Activated T-cell treated with anti-CD3 and anti-CD28 coated beads, Interleukin-2, amount 50 U/mL, for 1 hour (primary cell): ENCODE measurements around the gene TOE1.

ENCODE experiments used
- DNase-seq: peaks from one replicate; pipeline ENCODE4 v3.0.0-alpha.2; 2020

TOE1 gene

DNA sequence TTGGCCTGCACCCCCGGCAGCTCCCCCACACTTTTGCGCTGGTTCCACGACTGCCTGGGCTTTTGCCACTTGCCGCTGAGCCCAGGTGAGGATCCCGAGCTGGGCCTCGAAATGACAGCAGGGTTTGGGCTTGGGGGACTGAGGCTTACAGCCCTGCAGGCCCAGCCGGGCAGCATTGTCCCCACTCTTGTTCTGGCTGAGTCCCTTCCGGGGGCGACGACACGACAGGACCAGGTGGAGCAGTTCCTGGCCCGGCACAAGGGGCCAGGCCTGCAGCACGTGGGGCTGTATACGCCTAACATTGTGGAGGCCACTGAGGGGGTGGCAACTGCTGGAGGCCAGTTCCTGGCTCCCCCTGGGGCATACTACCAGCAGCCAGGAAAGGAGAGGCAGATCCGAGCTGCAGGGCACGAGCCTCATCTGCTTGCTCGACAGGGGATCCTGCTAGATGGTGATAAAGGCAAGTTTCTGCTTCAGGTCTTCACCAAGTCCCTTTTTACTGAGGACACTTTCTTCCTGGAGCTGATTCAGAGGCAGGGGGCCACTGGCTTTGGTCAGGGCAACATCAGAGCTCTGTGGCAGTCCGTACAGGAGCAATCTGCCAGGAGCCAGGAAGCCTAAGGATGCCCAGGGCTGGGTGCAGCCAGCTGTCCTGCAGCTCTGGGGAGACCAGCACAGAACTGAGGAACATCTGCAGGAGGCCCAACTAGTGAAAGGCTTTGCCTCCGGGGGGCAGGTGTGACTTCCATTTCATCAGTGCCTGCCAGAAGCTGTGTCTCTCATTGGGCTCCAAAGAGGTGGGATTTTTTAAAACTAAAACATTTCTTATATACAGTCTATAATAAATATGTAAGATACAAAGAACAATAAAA is 12.1 kb upstream of the TOE1 start:
- no peak for DNase-seq

DNA sequence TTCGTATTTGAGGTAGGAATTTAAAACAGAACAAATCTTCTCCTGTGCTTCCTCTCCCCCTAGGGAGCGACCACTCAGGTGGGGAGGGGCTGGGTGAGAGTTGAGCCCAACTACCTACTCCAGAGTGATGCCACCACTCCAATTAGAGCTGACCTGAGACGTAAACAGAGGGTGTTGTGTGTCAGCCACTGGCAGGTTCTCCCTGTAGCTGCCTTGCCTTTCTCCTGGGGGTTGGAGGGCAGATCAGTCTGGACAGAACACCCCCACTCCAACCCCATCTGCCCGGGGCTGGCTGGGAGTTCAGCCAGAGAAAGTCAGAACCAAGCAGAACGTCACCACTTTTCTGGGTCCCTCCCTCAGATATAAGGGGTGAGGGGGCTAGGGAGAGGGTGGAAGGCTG is 11.3 kb upstream of the TOE1 start:
- DNase-seq: no peak

DNA sequence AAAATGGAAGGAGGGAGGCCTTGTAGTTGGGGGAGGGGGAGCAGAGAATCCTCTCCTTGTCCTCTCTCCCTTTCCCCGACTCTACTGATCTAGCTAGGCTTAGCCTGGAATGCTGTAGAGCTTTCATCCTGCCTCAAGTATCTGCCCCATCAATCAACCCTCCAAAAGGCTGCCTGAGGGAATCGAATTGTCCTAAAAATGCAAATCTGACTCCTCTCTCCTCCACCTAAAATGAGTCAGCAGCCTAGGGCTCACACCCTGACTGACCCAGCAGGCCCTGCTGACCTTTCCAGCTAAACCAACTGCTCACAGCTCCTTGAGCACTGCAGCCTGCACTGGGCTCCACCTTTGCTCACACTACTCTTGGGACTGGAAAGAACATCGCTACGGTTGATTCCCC is 10.5 kb upstream of the TOE1 start:
- DNase-seq: no peak

DNA sequence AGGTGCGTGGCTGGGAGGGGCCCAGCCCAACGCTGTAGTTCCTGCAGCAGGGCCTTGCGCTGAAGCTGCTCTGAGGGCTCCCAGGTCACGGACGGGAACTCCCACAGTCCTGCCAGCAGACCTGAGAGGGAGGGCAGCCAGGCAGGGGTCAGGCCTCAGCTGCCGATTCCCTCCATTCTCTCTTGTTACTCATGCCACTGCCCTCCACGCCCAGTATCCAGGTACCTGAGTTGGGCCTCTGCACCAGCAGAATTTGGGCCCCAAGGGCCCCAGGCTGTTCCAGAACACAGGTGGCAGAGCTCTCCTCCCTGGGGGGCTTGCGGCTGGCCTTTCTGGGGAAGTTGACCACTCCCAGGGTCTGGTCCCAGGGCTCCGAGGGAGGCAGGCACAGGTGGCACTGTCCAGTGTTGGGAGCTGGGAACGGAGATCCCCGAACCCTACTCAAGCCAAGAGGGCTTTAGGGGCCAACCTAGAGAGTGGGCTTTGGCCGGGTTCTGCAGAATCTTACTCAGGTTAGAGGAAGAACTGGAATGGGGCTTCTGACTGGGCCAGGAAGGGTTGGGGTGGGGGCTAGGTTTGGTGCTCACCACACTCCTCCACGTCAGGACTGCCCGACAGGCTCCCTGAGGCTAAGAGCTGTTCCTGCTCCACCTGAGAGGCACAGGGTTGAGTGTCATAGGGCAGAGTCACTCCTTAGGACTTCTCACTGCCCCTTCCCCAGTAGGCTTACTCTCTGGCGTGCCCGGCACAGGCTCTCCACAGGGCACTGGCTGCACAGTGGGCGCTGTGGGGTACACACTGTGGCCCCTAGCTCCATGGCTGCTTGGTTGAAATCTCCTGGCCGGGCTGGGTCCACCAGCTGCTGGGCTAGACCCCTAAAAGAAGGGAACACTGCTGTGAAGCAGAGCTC is 8.3 kb upstream of the TOE1 start:
- no peak for DNase-seq

DNA sequence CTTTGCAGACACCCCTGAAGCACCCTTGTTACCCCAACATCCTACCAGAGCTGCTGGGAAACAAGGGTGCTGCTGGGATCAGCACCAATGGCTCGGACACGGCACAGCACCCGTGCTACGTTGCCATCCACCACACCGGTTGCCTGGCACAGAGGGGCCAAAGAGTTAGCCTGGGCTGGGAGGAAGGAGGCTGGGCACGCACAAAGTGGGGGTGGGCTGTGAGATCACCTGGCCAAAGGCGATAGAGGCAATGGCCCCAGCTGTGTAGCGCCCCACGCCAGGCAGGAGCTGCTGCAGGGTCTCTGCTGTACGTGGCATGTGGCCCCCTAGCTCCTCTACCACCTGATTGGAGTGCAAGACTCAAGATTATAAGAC is 7.6 kb upstream of the TOE1 start:
- DNase-seq: no peak

DNA sequence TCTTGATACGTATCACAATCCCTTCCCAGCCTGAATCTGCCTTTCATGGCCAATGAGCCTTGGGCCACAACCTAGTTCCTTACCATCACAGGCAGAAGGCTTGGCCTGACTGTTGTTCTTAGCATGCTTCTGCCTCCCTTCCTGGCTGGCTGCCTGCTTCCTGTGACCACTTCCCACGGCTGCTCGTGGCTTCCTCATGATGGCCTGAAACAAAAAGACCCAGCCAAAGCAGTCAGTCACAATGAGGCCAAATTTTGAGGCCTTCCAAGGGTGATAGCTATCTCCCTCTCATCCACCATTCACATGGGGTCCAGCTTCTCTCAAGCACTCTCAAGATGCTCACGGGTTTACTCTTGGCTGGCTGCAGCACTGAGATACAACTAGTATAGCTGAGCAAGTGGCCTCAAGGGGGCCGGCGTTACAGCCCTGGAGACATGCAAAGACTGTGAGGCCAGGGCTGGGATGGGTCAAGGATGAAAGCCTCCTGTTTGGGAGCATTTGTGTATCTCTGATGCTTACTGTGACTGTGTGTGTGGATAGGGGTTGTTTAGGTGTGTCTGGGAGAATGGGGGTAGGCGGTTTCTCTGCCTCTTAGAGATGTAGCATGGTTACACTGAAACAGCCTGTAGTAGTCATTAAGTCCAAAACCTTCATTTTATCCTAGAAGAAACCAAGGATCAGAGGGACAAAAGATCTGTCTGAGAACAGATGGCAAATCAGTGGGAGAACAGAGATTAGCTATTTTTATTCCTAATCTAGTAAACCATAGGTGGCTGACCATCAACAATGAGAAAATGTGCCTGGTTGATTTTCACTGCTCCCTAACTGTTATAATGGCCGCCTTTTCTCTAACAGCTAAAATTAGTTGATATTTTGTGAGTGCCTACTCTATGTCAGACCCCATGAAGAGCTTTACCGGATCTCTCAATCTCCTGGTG is 5.4 kb upstream of the TOE1 start:
- no peak for DNase-seq

DNA sequence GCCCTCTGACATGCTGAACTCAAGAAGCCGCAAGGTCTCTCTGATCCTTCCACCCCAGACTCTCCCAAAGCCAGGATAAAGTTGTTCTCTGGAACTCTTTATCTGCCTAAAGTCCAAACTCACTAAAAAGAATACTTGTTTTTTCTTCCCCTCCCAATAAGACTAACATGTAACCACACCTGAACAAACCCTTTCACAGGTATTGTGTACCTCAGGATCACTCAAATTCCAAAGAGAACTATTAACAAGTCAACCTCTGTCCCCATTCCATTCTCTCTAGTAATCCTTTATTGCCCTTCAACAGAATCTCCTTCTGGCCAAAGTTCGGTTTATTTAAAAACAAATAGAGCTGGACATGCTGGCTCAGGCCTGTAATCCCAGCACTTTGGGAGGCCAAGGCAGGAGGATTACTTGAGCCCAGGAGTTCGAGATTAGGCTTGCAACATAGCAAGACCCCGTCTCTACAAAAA is 4.1 kb upstream of the TOE1 start:
- no peak for DNase-seq

DNA sequence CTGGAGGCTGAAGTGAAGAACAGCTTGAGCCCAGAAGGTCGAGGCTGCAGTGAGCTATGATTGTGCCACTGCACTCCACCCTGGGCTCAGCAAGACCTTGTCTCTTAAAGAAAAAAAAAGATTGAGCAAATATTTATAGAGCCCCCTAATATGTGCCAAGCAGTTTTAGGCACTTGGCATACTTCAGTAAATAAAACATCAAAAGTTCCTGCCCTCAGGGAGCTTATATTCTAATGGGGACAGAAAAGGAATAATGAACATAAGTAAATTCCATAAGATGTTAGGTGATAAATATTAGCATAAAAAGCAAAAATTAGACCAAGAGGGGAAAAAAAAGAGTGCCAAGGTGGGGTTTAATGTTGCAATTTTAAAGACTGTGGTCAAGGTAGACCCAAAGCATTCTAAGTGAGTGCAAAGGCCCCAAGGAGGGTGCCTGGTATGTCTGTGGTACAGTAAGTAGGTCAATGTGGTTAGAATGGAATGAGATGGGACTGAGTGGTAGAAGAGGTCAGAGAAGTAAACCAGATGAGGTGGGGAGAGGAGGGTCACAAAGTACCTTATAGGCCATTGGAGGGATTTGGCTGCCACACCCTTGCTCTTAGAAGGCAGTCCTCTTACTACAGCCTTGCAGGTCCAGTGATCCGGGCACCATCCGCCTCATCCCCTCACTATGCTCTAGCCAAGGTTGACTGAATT is 2.2 kb upstream of the TOE1 start:
- DNase-seq: no peak

DNA sequence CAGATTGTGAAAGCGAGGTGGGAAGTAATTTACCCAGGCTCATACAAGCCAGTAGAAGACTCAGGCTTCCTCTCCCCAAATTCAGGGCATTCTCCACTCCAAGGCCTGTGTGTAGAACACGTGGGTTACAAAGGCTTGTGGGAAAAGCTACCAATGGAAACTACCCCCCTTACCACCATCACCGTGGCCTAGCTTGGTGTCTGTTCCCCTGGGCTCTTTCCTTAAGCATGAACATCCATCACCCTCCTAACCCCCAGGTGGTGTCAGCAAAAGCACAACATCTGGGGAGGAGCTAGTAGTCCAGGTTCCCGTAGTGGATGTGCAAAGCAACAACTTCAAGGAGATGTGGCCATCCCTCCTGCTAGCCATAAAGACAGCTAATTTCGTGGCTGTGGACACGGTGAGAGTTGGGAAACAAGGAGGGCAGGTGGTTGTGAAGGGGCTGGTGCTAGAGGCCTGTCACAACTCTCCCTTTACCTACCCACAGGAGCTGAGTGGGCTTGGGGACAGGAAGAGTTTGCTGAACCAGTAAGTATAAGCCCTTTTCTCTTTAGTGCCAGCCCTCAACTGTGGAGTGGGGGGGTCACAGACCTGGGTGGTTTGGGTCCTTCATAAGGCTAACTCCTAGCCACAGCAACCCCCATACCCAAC is 971 bp downstream of the TOE1 start:
- no peak for DNase-seq

DNA sequence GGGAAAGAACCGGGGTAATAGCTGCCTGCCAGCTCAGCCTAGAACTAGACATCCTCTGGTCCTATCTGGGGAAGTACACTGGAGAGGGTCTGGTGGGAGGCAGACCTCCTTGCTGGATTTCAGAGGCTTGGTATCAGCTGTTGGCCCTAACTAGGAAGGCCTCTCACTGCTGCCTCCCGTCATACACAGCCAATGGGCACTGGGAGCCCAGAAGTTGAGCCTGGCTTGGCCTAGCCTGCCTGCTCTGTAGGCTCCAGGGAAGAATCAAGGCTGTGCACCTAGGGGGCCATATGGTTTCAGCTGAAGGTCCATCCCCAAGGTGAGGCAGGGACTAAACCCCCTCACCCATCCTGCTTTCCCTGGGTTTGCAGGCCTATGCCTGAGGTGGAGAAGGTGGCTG is 4.5 kb downstream of the TOE1 start:
- no peak for DNase-seq

DNA sequence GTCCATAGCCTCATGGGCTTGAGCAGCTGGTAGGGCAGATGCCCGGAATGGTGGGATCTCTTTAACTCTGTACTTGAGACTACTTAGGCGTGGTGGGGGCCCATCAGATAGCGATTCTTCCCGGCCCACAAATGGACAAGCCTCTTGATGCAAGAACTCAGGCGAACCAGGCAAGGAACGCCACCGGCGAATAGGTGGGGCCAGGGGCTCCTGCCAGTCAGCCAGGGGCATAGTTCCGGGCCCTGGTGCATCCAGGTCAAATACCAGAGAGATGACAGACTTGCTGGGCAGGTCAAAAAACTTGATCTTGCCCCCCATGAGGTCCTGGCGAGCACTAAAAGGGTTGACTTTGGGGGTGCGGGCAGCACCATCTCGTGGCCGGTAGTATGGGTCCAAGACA is 5.0 kb downstream of the TOE1 start:
- DNase-seq: no peak

DNA sequence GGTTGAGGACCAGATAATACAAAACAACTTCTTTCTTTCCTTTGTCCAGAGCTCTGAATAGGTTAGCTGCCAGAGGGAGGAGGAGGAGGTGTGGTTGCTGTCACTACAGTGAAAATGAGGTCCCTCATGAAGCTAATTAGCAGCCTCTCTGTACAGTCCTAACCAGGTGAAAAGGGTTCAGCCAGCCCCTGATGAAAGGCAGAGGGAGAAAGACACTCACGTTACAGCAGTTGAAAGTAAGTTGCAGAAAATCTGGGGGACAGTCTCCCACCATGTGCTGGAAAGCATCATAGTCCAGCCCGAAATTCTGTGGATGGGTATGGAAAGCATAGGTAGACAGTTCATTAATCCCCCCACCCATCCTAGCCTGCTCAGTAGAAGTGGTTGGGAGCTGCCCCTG is 6.5 kb downstream of the TOE1 start:
- DNase-seq: no peak

DNA sequence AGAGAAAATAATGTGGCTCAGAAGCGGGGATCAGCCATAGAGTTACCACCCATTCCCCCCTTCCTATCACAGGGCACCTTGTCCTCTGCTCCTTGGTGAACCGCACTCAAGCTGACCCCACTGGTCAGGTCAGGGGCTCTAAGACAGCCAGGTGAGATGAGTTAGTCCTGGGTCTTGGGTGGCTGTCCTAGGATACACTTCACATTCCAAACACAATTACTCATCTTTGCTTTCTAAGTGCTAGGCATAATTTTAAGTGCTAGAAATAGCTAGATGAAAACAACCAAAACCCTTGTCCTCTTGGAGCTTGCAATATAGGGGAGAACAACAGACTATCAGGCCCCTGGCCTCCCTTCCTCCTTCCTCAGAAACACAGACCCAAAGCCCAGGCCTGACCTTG is 8.1 kb downstream of the TOE1 start:
- no peak for DNase-seq

DNA sequence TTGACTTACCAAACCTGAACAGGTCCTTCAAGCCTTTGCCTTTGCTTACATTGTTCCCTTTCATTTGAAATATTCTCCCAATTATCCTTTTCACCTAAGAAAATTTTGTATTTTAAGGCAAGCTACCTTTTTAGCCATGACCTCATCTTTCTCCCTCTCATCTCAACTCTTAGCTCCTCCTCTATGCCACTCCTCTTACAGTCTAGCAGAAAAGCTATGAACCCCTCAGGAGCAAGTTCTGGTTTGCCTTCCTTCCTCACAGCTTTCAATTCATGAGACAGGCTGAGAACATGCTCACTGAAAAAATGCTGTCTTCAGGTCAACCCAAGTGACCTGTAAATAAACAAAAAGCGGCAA is 8.6 kb downstream of the TOE1 start:
- no peak for DNase-seq

DNA sequence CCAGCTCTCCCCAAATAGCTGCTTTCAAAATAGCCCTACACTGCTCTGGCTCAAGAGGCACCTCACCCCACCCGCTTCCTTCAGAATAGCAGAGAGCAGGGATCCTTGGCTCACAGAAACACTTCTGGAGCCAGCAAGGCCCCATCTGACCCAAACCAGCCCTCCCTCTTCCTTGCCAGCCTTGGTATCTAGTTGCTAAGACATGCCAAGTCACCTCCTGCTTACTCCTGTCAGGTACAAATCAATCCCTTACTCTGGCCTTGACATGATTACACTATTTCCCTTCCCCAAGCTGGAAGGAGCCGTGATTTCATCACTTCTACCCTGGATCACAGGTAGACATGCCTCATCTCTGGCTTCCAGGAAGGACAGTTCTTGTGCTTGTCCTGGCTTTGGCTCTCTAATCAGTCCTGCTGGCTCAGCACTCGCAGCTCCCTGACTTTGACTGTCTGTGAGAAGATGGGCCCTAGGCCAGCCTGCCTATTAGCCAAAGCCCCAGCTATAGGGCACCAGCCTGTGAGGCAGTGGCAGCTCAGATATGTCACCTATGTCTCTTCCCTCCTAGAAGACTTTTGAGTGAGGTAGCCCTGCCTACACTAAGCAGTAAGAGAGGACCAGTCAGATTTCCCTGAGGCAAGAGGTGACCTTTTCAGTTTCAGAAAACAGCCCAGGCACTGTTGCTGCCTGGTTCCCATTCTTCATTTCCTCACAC is 9.2 kb downstream of the TOE1 start:
- DNase-seq: no peak

DNA sequence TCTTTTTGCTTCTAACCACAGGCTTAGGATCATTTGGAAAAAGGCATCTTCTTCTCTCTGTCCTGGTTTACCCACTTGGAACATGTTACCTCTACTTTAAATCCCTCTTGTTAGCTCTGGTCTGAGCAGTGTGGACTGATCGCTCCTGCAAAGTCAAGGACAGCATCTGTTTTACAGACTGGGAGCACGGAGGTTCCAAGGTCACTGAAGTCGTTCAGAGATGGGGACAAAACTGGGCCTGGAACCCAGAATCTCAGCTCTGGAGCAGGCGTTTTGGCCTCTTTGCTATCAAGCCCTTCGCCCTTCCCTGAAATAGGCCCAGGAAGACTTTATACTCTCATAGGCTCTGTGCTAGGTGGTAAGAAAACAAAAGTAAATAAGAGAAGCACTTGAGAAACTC is 11.5 kb downstream of the TOE1 start:
- no peak for DNase-seq

DNA sequence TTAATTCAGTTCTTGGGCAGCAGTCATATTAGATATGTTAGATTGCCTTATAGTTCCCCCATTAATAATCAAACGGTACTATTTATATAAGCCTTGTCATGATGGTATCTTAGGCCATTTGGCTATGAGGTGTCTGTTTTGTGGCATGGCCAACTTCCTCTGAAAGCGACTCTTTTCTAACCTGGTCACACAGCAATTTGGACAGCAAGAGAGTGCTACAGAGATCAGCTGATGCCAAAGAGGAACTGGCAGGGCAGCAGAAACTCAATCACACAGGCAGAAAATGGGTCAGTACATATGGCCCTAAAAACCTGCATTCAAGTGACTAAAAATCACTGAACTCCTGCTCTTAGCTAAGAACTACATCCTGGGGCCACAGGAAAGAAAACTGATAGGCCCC is 13.7 kb downstream of the TOE1 start:
- no peak for DNase-seq

DNA sequence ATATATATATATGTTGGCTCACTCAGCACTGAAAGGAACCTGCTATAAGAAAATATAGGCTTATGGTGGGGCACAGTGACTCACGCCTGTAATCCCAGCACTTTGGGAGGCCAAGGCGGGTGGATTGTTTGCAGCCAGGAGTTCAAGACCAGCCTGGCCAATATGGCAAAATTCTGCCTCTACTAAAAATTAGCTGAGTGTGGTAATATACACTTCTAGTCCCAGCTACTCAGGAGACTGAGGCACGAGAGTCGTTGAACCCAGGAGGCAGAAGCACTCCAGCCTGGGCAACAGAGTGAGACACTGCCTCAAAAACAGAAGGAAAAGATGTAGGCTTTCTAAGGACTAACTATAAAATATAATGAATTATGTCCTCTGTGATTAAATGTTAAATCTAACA is 14.9 kb downstream of the TOE1 start:
- DNase-seq: no peak

DNA sequence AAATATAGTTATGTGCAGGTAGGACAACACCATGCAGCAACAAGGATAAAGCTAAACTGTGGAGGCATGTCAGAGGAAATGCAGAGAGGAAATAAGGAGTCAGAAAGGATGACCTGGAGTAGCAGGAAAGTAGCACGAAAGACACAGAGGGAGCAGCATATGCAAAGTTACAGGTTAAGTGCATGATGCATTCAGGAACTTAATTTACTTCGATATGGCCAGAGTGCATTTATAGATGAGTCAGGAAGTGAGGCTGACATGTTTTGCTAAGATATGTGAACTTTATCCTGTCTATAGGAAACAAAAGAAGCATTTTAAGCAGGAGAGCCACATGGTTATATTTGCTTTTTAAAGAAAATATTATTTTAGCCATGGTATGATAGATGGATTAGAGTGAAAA is 15.7 kb downstream of the TOE1 start:
- DNase-seq: no peak

DNA sequence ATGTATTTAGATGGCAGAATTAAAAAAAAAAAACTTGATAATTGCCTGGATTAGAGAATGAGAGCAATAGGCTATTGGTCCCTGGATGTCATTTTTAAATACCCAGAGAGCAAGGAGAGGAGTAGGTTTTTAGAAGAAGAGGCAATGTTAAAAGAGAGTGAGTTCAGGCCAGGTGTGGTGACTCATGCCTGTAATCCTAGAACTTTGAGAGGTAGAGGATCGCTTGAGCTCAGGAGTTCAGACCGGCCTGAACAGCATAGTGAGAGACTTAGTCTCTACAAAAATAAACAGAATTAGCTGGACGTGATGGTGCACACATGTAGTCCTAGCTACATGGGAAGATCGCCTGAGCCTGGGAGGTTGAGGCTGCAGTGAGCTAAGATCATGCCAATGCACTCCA is 16.2 kb downstream of the TOE1 start:
- DNase-seq: no peak

DNA sequence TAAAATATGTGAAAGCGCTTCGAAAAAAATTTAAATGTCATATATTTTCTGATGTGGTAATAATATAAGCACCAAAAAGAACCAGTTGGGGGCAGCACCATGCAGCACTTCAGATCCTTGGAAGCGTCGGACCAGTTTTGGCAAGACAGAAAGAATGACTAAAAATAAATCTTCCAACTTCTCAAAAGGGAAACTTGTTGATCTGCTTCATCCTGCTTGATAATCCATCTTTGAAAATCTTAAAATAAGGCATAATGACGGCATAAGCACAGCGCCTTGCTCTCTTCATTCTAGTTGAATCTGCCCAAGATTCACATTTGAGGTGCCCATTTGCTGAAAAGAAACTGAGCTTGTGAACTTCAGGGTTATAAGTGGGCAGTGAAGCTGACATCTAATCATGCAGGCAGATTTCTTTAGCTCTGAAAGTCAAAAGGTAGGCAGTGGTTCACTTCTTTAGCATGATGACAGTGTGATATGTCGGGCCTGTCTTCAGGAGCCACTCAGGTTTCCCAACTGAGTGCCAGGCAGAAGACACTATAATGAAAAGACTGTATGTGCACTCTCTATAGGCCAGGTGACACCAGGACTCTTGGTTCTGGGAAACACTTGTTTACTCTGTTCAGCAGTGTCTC is 20.0 kb downstream of the TOE1 start:
- DNase-seq: no peak
